HG03571 (cell line): ENCODE results near the gene FOXN3.

Source experiments
- ATAC-seq: cut with Tn5 transposase; IDR thresholded peaks from one replicate; pipeline ENCODE4 v1.9.1; 2021; ENCODE audit not compliant: unreplicated experiment

The FOXN3 gene

DNA sequence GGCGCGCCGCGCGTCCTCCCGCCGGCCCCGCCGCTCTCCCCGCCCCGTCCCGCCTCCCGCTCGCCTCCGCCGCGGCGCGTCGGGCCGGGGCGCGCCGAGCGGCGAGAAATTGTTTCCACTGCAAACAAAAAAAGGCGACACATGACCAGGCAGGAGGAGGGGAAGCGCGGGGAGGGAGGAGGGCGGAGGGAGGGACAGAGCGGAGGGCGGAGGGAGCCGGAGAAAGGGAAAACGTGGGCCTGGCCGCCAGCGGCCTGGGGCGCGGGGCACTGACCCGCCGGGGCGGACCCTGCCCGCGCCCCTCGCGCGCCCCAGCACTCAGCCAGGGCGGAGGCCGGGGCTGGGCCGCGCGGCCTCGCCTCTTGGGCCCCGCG is at the start of gene FOXN3:
Gene FOXN3 (minus strand): TSS at position 143 of the 374 bp plus-strand sequence. CDS start 4,757 bp downstream, outside the sequence.
- peak; percentile 53 for ATAC-seq

GRCh38 chr14:89466484-89466883 is 49.5 kb upstream of the FOXN3 start:
- ATAC-seq = no peak

DNA sequence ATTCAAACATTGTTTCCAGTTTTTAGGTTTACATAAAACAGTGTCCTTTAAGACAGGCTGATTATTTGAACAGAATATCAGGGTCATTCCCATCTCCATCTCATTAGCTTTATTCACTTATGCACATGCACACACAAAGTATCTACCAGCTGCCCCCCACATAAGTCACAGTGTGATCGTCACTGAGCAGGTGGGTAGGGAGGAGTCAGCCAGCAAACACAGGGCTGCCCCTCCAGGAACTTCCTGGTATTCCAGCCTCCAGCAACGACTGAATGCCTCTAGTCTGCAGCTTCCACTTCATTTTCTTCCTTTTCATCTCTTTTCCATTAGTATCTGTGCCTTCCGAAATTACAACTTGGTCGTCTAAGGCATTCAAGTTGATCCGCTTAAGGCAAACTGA is 48.8 kb upstream of the FOXN3 start:
- no peak for ATAC-seq

- no peak for ATAC-seq
Observed at GRCh38 chr14:89461256-89461655, 44.2 kb upstream of the FOXN3 start.

GRCh38 chr14:89458713-89459420 is 41.8 kb upstream of the FOXN3 start:
- ATAC-seq = no peak

GRCh38 chr14:89457007-89457406 is 40.0 kb upstream of the FOXN3 start:
- ATAC-seq = no peak

DNA sequence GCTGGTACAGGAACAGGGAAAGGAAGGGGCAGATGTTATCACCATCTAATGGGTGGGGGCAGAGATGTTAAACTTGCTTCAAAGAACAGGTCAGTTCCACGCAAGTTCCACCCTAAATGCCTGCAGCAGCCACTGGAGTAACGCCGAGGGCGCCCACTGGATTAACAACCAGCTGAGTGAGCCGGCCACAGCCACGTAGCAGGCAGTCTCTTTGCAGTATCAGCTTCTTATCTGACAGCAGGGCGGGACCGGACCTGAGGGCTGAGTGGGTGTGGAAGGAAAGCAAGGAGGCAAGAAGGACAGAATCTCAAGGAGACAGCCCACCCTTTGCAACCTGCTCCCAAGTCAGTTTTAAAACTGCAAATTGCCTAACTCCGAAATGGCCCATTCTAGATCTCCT is 38.4 kb upstream of the FOXN3 start:
- no peak for ATAC-seq

DNA sequence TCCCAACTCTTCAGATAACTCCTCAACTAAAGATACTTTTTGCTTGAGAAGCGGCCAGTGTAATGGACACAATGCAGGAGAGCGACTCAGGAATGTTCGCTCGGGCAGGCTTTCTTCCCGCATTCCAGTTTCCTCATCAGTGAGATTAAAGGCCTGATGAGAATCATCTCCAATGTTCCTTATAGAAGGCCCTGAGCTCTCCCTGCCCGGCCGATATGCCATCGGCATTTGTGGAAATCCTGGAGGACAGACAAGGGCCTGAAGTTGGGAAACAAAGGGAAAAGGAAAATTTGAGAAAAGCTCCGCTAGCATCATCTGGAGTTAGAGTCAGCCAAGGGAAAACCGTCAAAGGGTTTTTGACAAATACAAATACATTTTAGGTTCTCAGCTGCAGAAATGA is 38.0 kb upstream of the FOXN3 start:
- no peak for ATAC-seq

DNA sequence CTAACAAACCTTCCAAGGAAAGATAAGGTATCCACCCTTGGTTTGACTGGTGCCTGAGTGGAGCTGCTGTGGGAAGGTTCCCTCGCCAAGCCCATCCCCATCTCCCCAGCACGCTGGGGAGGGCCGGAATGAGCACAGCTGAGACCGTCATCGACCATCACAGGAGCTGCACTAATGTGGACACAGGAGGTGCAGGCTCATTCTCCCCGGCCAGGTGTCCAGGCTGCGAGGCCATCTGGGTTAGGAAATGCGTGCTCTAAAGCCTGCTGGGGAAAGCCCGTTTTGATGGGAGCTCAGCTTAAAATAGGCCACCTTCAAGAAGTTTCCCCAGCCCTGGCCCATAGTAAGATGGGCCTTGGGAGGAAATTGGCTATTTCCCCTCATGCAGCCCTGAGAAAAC is 35.2 kb upstream of the FOXN3 start:
- ATAC-seq = no peak

DNA sequence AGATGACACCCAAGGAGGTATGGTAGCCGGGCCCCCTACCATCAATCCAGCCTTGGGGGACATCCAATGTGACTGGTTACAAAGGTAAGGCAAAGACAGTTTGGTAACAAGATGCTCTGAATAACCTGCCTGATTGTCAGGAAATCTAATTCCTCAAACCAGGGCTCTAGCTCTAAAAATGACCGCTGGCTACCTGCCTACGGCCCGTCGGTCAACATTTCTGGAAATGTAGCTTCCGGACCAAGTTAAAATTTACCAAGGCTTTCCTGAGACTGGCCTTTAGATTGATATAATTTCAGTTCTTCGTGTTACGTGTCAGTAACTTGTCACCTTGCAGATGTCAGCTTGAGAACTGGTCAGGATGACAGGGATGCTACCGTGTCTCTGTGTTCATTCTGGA is 34.2 kb upstream of the FOXN3 start:
- ATAC-seq = no peak

- ATAC-seq = no peak
Observed at GRCh38 chr14:89447182-89447944, 30.3 kb upstream of the FOXN3 start.

DNA sequence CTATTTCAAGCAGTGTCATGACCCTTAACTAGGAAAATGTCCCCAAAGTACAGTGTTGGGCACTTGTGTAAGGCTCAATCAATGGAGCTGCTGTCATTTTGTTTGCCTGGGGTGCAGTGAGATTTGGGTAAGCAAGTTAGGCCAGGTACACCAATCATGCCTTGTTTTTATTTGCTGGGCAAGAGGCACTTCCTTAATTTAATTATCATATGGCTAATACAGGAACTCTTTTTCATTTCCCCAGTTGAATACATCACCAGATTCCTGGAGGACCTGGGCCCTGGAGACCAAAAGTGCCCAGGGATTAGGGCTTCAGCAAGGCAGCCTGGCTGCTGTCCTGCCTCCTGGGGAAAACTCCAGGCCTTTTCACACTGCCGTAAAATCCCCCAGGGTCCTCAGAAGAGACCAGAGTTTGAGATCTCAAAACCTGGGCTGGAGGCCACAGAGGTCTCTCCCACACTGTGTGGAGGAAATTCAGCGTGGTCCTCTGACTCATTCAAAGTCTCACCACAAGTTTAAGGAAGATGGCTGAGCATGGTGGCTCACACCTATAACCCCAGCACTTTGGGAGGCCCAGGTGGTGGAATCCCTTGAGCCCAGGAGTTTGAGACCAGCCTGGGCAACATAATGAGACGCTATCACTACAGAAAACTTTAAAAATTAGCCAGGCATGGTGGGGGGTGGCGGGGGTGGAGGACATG is 28.4 kb upstream of the FOXN3 start:
- no peak for ATAC-seq

DNA sequence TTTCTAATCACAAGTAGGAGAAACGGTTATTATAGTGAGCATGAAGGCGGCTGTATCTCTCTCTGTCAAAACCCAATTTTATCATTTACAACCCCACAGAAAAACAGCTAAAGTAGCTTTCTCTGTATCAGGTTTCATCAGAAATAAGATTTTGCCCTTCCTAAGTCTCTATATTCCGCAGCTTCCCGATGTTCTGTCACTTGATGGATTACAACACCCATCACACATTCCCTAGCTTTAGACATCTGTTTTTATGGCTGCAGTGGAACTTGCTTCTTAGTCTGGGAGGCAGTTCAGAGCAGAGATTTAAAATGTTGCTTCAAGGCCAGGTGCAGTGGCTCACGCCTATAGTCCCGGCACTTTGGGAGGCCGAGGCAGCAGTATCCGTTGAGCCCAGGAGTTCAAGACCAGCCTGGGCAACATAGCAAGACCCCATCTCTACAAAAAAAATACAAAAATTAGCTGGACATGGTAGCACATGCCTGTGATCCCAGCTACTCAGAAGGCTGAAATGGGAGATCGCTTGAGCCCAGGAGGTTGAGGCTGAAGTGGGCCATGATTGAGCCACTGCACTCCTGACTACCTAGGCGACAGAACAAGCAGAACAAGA is 27.6 kb upstream of the FOXN3 start:
- ATAC-seq = no peak

GRCh38 chr14:89444044-89444443 is 27.0 kb upstream of the FOXN3 start:
- ATAC-seq = peak; percentile 56

DNA sequence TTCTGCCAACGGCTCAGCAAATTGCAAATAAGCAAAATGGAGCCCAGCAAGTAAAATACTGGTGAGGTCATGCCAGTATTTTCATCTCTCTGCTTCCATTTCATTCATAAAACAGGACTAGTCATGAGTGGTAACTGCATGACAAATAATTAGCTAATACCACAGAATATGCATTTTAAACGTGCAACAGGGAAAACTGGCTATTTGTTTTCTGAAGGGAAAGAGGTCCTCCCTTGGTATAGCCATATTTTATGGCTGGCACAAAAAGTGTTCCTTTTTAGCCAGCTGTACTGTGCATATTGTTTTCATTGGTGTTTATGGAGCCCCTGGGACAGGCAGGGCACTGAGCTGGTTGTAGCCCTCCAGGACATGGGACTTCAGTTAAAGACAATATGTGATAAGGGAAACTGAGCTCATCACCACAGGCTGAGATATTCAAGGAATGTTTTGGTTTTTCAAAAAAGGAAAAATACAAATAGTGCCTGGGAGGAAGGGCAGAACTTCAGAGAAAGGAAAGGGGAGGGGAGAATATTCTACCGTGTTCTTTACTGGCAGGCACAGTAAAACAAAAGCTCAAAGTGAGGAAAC is 26.1 kb upstream of the FOXN3 start:
- no peak for ATAC-seq

GRCh38 chr14:89442280-89442679 is 25.2 kb upstream of the FOXN3 start:
- ATAC-seq = no peak

GRCh38 chr14:89440986-89441909 is 24.2 kb upstream of the FOXN3 start:
- ATAC-seq = no peak

DNA sequence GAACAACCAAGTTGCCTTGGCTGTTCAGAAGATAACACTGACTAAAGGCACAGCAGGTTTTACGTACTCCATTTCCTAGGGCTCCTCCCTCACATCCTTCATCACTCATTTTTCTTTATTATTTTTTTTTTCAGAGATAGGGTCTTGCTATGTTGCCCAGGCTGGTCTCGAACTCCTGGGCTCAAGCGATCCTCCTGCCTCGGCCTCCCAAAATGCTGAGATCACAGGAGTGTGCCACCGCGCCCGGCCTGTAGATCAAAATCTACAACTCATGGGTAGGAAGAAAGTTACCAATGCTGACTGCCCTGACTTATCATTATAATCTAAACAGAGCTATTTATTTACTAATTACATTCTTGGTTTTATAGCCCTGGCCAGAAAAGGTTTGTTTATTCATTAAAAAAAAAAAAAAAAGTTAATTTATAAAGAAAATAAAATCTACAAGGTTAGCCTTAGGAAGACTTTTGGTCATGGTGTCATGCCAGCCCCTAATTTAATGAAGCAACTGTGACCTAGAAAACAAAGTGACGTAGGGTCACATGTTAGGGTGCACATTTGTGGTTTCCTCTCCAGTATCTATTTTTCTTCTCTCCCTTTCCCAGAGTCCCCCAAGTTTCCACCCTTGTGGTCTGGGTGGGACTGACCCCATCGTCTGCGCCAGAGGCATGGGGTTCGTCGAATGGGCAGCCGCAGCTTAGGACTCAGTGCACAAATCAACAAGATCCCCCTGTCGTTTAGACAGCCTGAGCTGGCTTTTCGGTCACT is 19.0 kb upstream of the FOXN3 start:
- ATAC-seq = no peak

GRCh38 chr14:89435492-89435891 is 18.5 kb upstream of the FOXN3 start:
- no peak for ATAC-seq
